Astrocyte (in vitro differentiated cells and primary cell): ENCODE results near the gene FAM13A.

ENCODE experiments used
- CTCF ChIP-seq: IDR thresholded peaks from 2 replicates; pipeline ENCODE4 v1.5.1; 2011; ENCODE audit warnings: low read depth, mild to moderate bottlenecking, inconsistent platforms, low read length, moderate library complexity; ENCODE audit not compliant: insufficient read depth
- EZH2 ChIP-seq: IDR thresholded peaks from 2 replicates; pipeline ENCODE4 v1.6.1; 2012; ENCODE audit warnings: mild to moderate bottlenecking, low read length, inconsistent platforms; ENCODE audit not compliant: insufficient read depth

- TF ChIP-seq CTCF (no peak), EZH2 (no peak)
Measured at GRCh38 chr4:88957570-88957969, 99.4 kb downstream of the FAM13A start.
